ENCODE data around the gene IRF7. TPM values are rescaled to one million over a fixed set of nuclear protein-coding genes. Genes with fewer than 3 reads are reported as not detected.

The IRF7 gene
- total and polyA plus RNA-seq, 12 donors: 4.5 to 48.4 (median 11.4) TPM

Small RNAs within 50 kb of the gene (microRNA-seq; reads per million reads assigned to microRNA genes)
- 355 to 499 reads per million in 2 donors for gene MIR210

Other genes with a start within 250 kb of the IRF7 start
- 1 to 10 TPM in 1 of 10 donors, under 1 TPM in 6, not detected in 3; 0.09 to 1.6 (median 0.25) TPM for gene B4GALNT4, start 246.5 kb downstream of the IRF7 start, total RNA-seq
- gene B4GALNT4, start 246.5 kb downstream of the IRF7 start, polyA plus RNA-seq: 1 to 10 TPM in 1 of 2 donors, under 1 TPM in 1; 0.75 to 1.7 TPM
- gene PKP3, start 221.7 kb downstream of the IRF7 start, total RNA-seq: 1 to 10 TPM in 4 of 10 donors, under 1 TPM in 6; 0.19 to 3.0 (median 0.74) TPM
- under 1 TPM; 0.13 to 0.80 TPM for gene PKP3, start 221.7 kb downstream of the IRF7 start, polyA plus RNA-seq
- gene SIGIRR, start 201.0 kb downstream of the IRF7 start, total RNA-seq: 10 to 100 TPM; 20.4 to 52.4 (median 30.0) TPM
- 100 to 1,000 TPM in 1 of 2 donors, 10 to 100 TPM in 1; 56.0 to 187 TPM for gene SIGIRR, start 201.0 kb downstream of the IRF7 start, polyA plus RNA-seq
- gene ANO9, start 173.9 kb downstream of the IRF7 start, total RNA-seq: 1 to 10 TPM in 1 of 10 donors, under 1 TPM in 5, not detected in 4; 0.05 to 2.3 (median 0.19) TPM
- under 1 TPM; 0.13 to 0.37 TPM for gene ANO9, start 173.9 kb downstream of the IRF7 start, polyA plus RNA-seq
- gene PTDSS2, start 165.7 kb downstream of the IRF7 start, total RNA-seq: 10 to 100 TPM; 16.7 to 37.9 (median 24.8) TPM
- 10 to 100 TPM; 31.4 to 55.5 TPM for gene PTDSS2, start 165.7 kb downstream of the IRF7 start, polyA plus RNA-seq
- gene RNH1, start 108.7 kb downstream of the IRF7 start, total RNA-seq: 100 to 1,000 TPM; 118 to 221 (median 153) TPM
- gene RNH1, start 108.7 kb downstream of the IRF7 start, polyA plus RNA-seq: 100 to 1,000 TPM in 1 of 2 donors, 10 to 100 TPM in 1; 37.4 to 189 TPM
- gene HRAS, start 80.4 kb downstream of the IRF7 start, total RNA-seq: 10 to 100 TPM; 44.7 to 61.1 (median 54.5) TPM
- gene HRAS, start 80.4 kb downstream of the IRF7 start, polyA plus RNA-seq: 100 to 1,000 TPM; 107 to 132 TPM
- gene LRRC56, start 78.4 kb downstream of the IRF7 start, total RNA-seq: under 1 TPM in 8 of 10 donors, not detected in 2; 0.13 to 0.49 (median 0.19) TPM
- under 1 TPM; 0.26 to 0.37 TPM for gene LRRC56, start 78.4 kb downstream of the IRF7 start, polyA plus RNA-seq
- under 1 TPM in 8 of 10 donors, not detected in 2; 0.30 to 0.72 (median 0.45) TPM for gene LMNTD2, start 55.2 kb downstream of the IRF7 start, total RNA-seq
- gene LMNTD2, start 55.2 kb downstream of the IRF7 start, polyA plus RNA-seq: 1 to 10 TPM in 1 of 2 donors, under 1 TPM in 1; 0.41 to 1.4 TPM
- gene RASSF7, start 55.0 kb downstream of the IRF7 start, total RNA-seq: 1 to 10 TPM in 9 of 10 donors, under 1 TPM in 1; 0.96 to 4.0 (median 2.1) TPM
- gene RASSF7, start 55.0 kb downstream of the IRF7 start, polyA plus RNA-seq: 10 to 100 TPM in 1 of 2 donors, 1 to 10 TPM in 1; 6.9 to 14.2 TPM
- 10 to 100 TPM; 14.7 to 23.0 (median 18.5) TPM for gene PHRF1, start 39.5 kb downstream of the IRF7 start, total RNA-seq
- gene PHRF1, start 39.5 kb downstream of the IRF7 start, polyA plus RNA-seq: 10 to 100 TPM; 10.5 to 19.1 TPM
- not detected for gene CDHR5, start 9.0 kb upstream of the IRF7 start, total RNA-seq
- not detected for gene CDHR5, start 9.0 kb upstream of the IRF7 start, polyA plus RNA-seq
- 1 to 10 TPM in 2 of 10 donors, under 1 TPM in 1, not detected in 7; 0.99 to 2.0 (median 1.0) TPM for gene SCT, start 11.2 kb upstream of the IRF7 start, total RNA-seq
- under 1 TPM in 1 of 2 donors, not detected in 1; 0.64 TPM for gene SCT, start 11.2 kb upstream of the IRF7 start, polyA plus RNA-seq
- gene DRD4, start 21.3 kb upstream of the IRF7 start, total RNA-seq: under 1 TPM in 6 of 10 donors, not detected in 4; 0.19 to 0.72 (median 0.49) TPM
- under 1 TPM in 1 of 2 donors, not detected in 1; 0.09 TPM for gene DRD4, start 21.3 kb upstream of the IRF7 start, polyA plus RNA-seq
- 10 to 100 TPM; 11.0 to 25.7 (median 15.5) TPM for gene DEAF1, start 79.3 kb upstream of the IRF7 start, total RNA-seq
- 10 to 100 TPM; 18.3 to 39.9 TPM for gene DEAF1, start 79.3 kb upstream of the IRF7 start, polyA plus RNA-seq
- 10 to 100 TPM; 10.6 to 24.2 (median 14.5) TPM for gene TMEM80, start 79.9 kb upstream of the IRF7 start, total RNA-seq
- gene TMEM80, start 79.9 kb upstream of the IRF7 start, polyA plus RNA-seq: 10 to 100 TPM; 10.1 to 21.4 TPM
- 1 to 10 TPM; 1.2 to 6.7 (median 2.3) TPM for gene EPS8L2, start 90.3 kb upstream of the IRF7 start, total RNA-seq
- 1 to 10 TPM; 3.4 to 3.9 TPM for gene EPS8L2, start 90.3 kb upstream of the IRF7 start, polyA plus RNA-seq
- gene TALDO1, start 131.5 kb upstream of the IRF7 start, total RNA-seq: 100 to 1,000 TPM in 5 of 10 donors, 10 to 100 TPM in 5; 76.2 to 115 (median 96.3) TPM
- gene TALDO1, start 131.5 kb upstream of the IRF7 start, polyA plus RNA-seq: 100 to 1,000 TPM in 1 of 2 donors, 10 to 100 TPM in 1; 55.3 to 124 TPM
- 10 to 100 TPM; 20.6 to 29.4 (median 26.0) TPM for gene GATD1, start 161.5 kb upstream of the IRF7 start, total RNA-seq
- gene GATD1, start 161.5 kb upstream of the IRF7 start, polyA plus RNA-seq: 10 to 100 TPM; 15.0 to 32.4 TPM
- gene CEND1, start 174.1 kb upstream of the IRF7 start, total RNA-seq: under 1 TPM in 9 of 10 donors, not detected in 1; 0.22 to 0.80 (median 0.38) TPM
- under 1 TPM; 0.75 to 0.80 TPM for gene CEND1, start 174.1 kb upstream of the IRF7 start, polyA plus RNA-seq
- gene SLC25A22, start 182.3 kb upstream of the IRF7 start, total RNA-seq: 1 to 10 TPM; 2.2 to 8.6 (median 4.0) TPM
- gene SLC25A22, start 182.3 kb upstream of the IRF7 start, polyA plus RNA-seq: 10 to 100 TPM in 1 of 2 donors, 1 to 10 TPM in 1; 3.0 to 11.1 TPM
- gene PIDD1, start 189.3 kb upstream of the IRF7 start, total RNA-seq: 10 to 100 TPM in 3 of 10 donors, 1 to 10 TPM in 7; 5.2 to 13.9 (median 6.9) TPM
- 10 to 100 TPM in 1 of 2 donors, 1 to 10 TPM in 1; 6.3 to 32.4 TPM for gene PIDD1, start 189.3 kb upstream of the IRF7 start, polyA plus RNA-seq
- 1,000 to 10,000 TPM in 3 of 10 donors, 100 to 1,000 TPM in 7; 765 to 1,177 (median 850) TPM for gene RPLP2, start 194.0 kb upstream of the IRF7 start, total RNA-seq
- gene RPLP2, start 194.0 kb upstream of the IRF7 start, polyA plus RNA-seq: 1,000 to 10,000 TPM; 1,402 to 1,699 TPM
- gene PNPLA2, start 203.0 kb upstream of the IRF7 start, total RNA-seq: 100 to 1,000 TPM; 183 to 359 (median 251) TPM
- gene PNPLA2, start 203.0 kb upstream of the IRF7 start, polyA plus RNA-seq: 100 to 1,000 TPM; 114 to 148 TPM
- 10 to 100 TPM; 11.4 to 23.0 (median 17.0) TPM for gene CRACR2B, start 212.0 kb upstream of the IRF7 start, total RNA-seq
- gene CRACR2B, start 212.0 kb upstream of the IRF7 start, polyA plus RNA-seq: 10 to 100 TPM; 11.5 to 72.3 TPM
- gene CD151, start 217.0 kb upstream of the IRF7 start, total RNA-seq: 100 to 1,000 TPM; 286 to 668 (median 466) TPM
- gene CD151, start 217.0 kb upstream of the IRF7 start, polyA plus RNA-seq: 100 to 1,000 TPM; 444 to 684 TPM
- gene POLR2L, start 226.6 kb upstream of the IRF7 start, total RNA-seq: 100 to 1,000 TPM; 194 to 279 (median 234) TPM
- gene POLR2L, start 226.6 kb upstream of the IRF7 start, polyA plus RNA-seq: 100 to 1,000 TPM; 148 to 279 TPM
- gene TSPAN4, start 226.9 kb upstream of the IRF7 start, total RNA-seq: 10 to 100 TPM; 22.2 to 46.4 (median 26.9) TPM
- 10 to 100 TPM; 44.4 to 66.5 TPM for gene TSPAN4, start 226.9 kb upstream of the IRF7 start, polyA plus RNA-seq